ENCODE measurements around the gene ANKRD29. TPM values are rescaled to one million over a fixed set of nuclear protein-coding genes. Genes with fewer than 3 reads are reported as not detected.
"Not testable (repeated sequence)": the region's sequence is repeated elsewhere in the genome, so short reads cannot be mapped to it uniquely, and the experiment has no call there.

Gene ANKRD29
- total and polyA plus RNA-seq, 2 of the 4 experiments (the other 2 are of a cell fraction): 0.18 to 0.31 TPM

DNA sequence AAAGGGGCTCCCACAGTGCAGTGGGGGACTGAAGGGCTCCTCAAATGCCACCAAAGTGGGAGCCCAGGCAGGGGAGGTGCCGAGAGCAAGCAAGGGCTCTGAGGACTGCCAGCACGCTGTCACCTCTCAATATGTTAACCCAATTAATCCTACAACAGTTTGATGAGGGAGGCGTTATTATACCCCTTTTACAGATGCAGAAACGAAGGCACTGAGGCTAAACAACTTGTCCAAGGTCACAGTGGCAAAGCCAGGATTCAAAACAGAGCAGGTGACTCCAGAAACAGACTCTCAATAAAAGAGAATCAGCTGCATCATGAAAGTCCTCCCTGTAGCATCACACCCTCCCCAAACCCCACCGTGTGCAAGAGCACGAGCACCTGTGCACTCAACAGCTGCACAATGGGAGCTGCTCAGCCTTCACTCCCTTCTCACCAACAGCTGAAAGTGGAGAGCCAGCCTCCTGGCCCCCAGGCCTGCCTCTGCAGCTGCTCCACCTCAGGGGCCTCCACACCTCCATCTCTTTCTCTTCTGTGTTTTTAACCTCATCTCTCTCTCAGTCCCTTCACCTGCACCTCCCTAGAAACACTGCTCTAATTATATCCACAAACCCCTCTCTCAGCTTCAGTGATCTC, 84.5 kb downstream of the ANKRD29 start:
- CTCF ChIA-PET: interaction anchor here (0.6 kb wide), 1 partner anchor 23 kb away, joined by 3 read pairs; no protein-coding TSS in a partner anchor
- dilution Hi-C loops (cut with HindIII; ENCODE audit: low sequenced_read_pairs, unreplicated experiment) (no loop called here), in situ Hi-C loops (cut with MboI; ENCODE audit: low sequenced_read_pairs) (no loop called here), intact Hi-C loops (cut with micrococcal nuclease) (no loop called here)
- no peaks in the 10 kb centered on the region for H3K9me3 ChIP-seq (ENCODE audit: control insufficient read depth, insufficient read depth, low read length)
- H3K56ac ChIP-seq (ENCODE audit: extremely low read depth, insufficient read depth, low read length): no peak overlapping the region
- peaks cover 64% of the 10 kb centered on the region for H4K20me1 ChIP-seq (ENCODE audit: insufficient read depth, low read length)
- H2AK9ac ChIP-seq (replicated peaks; ENCODE audit: low read depth, low read length, poor library complexity): no peak overlapping the region
- no peak overlapping the region for H2BK5ac ChIP-seq (ENCODE audit: low read depth, low read length, poor library complexity, severe bottlenecking)
- no peak overlapping the region for H3K4me3 ChIP-seq (ENCODE audit: insufficient read depth, low read depth, low read length)
- TF ChIP-seq CHD1 (IDR thresholded peaks at IDR 0.05; ENCODE audit: low read depth, low read length): no peak
- no peak for TF ChIP-seq MAZ (IDR thresholded peaks at IDR 0.05; ENCODE audit: borderline replicate concordance, low read depth, low read length)
- TF ChIP-seq RFX5 (IDR thresholded peaks at IDR 0.05; ENCODE audit: low read depth, low read length): no peak
- TF ChIP-seq POLR2A (IDR thresholded peaks at IDR 0.05; ENCODE audit: low read depth, low read length): no peak
- 91% methylated on average over 3 of the region's 6 CpGs; no CpG with 5 or more reads in 1 of the 2 experiments for WGBS, 2 experiments (ENCODE audit: extremely low coverage in 2 of 2, insufficient read length in 1 of 2)
- peaks cover 25% of the 10 kb centered on the region for H3K9me1 ChIP-seq (ENCODE audit: insufficient read depth, low read length)
- peaks cover 5% of the 10 kb centered on the region; the same call in 1 of the 2 replicates for H3K27me3 ChIP-seq (ENCODE audit: control insufficient read depth, insufficient read depth, low read length)
- H4K91ac ChIP-seq (ENCODE audit: insufficient read depth, low read depth, low read length): no peak overlapping the region
- H4K8ac ChIP-seq (ENCODE audit: low read depth in 2 of 2, low read length in 2 of 2): no peak overlapping the region
- peaks cover 21 to 52% of the 10 kb centered on the region in 2 experiments for H3K79me1 ChIP-seq (ENCODE audit: low read depth in 1 of 2, low read length in 2 of 2)
- H3K23ac ChIP-seq (ENCODE audit: low read depth, low read length): no peak overlapping the region
- H3K4me1 ChIP-seq (ENCODE audit: control insufficient read depth, insufficient read depth, low read length): peaks cover 10% of the 10 kb centered on the region
- POLR2A ChIA-PET (ENCODE audit: unreplicated experiment): no interaction called here
- no peak overlapping the region for H2BK15ac ChIP-seq (ENCODE audit: low read depth, low read length)
- H3K9ac ChIP-seq (ENCODE audit: low read depth, low read length): no peak overlapping the region
- H2AFZ ChIP-seq (replicated peaks; ENCODE audit: low read length, poor library complexity): no peak overlapping the region
- H3K27ac ChIP-seq (ENCODE audit: insufficient read depth, low read length): no peak overlapping the region
- H2AK5ac ChIP-seq (ENCODE audit: low read depth, low read length): no peak overlapping the region
- no peak for DNase-seq
- H2BK120ac ChIP-seq (ENCODE audit: low read depth, low read length): no peak overlapping the region
- H3K18ac ChIP-seq (ENCODE audit: low read depth, low read length): no peak overlapping the region
- H2BK20ac ChIP-seq (ENCODE audit: low read depth, low read length): no peak overlapping the region
- peaks cover 8% of the 10 kb centered on the region for H3K36me3 ChIP-seq (ENCODE audit: control insufficient read depth, insufficient read depth, low read length)
- no TSS peak for BruUV-seq (replicated peaks)
- H3K4ac ChIP-seq (ENCODE audit: low read depth, low read length): no peak overlapping the region
- no peak overlapping the region for H3K14ac ChIP-seq (replicated peaks; ENCODE audit: low read depth, low read length)
- no peak overlapping the region for H4K5ac ChIP-seq (ENCODE audit: low read depth, low read length)
- H3K4me2 ChIP-seq (ENCODE audit: low read depth, low read length): no peak overlapping the region
- no peak for ATAC-seq (ENCODE audit: low read depth)

- CTCF ChIA-PET: interaction anchor here (0.6 kb wide), 1 partner anchor 501 kb away, joined by 3 read pairs; no protein-coding TSS in a partner anchor
- intact Hi-C loops (cut with micrococcal nuclease); H4K5ac ChIP-seq (ENCODE audit: low read depth, low read length); H3K14ac ChIP-seq (replicated peaks; ENCODE audit: low read depth, low read length); H4K91ac ChIP-seq (ENCODE audit: insufficient read depth, low read depth, low read length); H3K9ac ChIP-seq (ENCODE audit: low read depth, low read length); POLR2A ChIA-PET (ENCODE audit: unreplicated experiment); H3K27ac ChIP-seq (ENCODE audit: insufficient read depth, low read length); H2BK5ac ChIP-seq (ENCODE audit: low read depth, low read length, poor library complexity, severe bottlenecking); H3K4me3 ChIP-seq (ENCODE audit: insufficient read depth, low read depth, low read length); H3K23ac ChIP-seq (ENCODE audit: low read depth, low read length); H3K9me3 ChIP-seq (ENCODE audit: control insufficient read depth, insufficient read depth, low read length); H3K4me1 ChIP-seq (ENCODE audit: control insufficient read depth, insufficient read depth, low read length); H2AK9ac ChIP-seq (replicated peaks; ENCODE audit: low read depth, low read length, poor library complexity); H2BK120ac ChIP-seq (ENCODE audit: low read depth, low read length); dilution Hi-C loops (cut with HindIII; ENCODE audit: low sequenced_read_pairs, unreplicated experiment); H3K4ac ChIP-seq (ENCODE audit: low read depth, low read length); H2BK20ac ChIP-seq (ENCODE audit: low read depth, low read length); H2AK5ac ChIP-seq (ENCODE audit: low read depth, low read length); H3K56ac ChIP-seq (ENCODE audit: extremely low read depth, insufficient read depth, low read length); H3K18ac ChIP-seq (ENCODE audit: low read depth, low read length); H2AFZ ChIP-seq (replicated peaks; ENCODE audit: low read length, poor library complexity); ATAC-seq (ENCODE audit: low read depth); BruUV-seq (replicated peaks); H4K8ac ChIP-seq (ENCODE audit: low read depth in 2 of 2, low read length in 2 of 2); DNase-seq; H3K36me3 ChIP-seq (ENCODE audit: control insufficient read depth, insufficient read depth, low read length); H3K27me3 ChIP-seq (ENCODE audit: control insufficient read depth, insufficient read depth, low read length); H2BK15ac ChIP-seq (ENCODE audit: low read depth, low read length); in situ Hi-C loops (cut with MboI; ENCODE audit: low sequenced_read_pairs); H3K4me2 ChIP-seq (ENCODE audit: low read depth, low read length): not testable (repeated sequence)
- peaks cover 28 to 49% of the 10 kb centered on the region in 2 experiments for H3K79me1 ChIP-seq (ENCODE audit: low read depth in 1 of 2, low read length in 2 of 2)
- H3K9me1 ChIP-seq (ENCODE audit: insufficient read depth, low read length): peaks cover 25% of the 10 kb centered on the region
- no CpG with 5 or more reads among the region's 24 CpGs for WGBS, 2 experiments (ENCODE audit: extremely low coverage in 2 of 2, insufficient read length in 1 of 2)
- H4K20me1 ChIP-seq (ENCODE audit: insufficient read depth, low read length): peaks cover 62% of the 10 kb centered on the region
These were observed 85.2 kb downstream of the ANKRD29 start for GRCh38 chr18:23577521-23577920.

Measured in IMR-90 (cell line).